ENCODE data around the gene PEX19.
"Not testable (repeated sequence)": the region's sequence is repeated elsewhere in the genome, so short reads cannot be mapped to it uniquely, and the experiment has no call there.

PEX19 gene

DNA sequence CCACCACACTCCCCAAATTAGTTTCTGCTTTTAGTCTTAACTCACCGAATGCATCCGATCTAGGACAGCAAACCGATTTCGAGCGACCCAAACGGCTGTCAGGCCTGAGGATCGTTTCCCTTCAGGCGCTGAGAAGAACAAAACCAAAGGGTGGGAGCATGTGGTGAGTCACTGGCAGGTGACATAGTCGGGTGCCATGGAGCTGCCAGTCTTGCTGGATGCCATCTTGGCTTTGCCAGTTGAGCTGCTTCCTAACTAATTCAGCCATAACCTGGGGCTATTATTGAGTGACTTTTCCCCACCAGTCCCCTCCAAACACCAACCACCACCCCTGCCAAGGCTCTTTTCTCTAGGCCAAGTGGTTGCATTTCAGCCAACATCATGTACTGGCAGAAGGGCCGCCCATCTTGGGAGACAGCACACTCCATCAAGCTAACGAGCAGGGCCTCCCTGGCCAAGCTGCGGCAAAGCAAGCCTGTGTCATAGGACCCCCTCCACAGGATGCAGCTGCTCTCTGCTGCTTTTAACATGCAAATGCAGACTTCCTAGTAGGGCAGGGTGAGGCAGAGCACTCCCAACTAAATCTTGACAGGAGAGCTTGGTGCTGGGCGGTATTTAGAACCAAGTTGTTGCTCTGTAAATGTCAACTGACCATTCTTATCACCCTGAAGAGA lies 22.3 kb upstream of the PEX19 start:
- Histone ChIP-seq H3K4me3 (ENCODE audit: low read depth, low read length) (0 out of 2 replicates have a peak overlapping the region, but pooled peaks have one; percentile 20), H3K9ac (ENCODE audit: low read depth, low read length) (no peak overlapping the region), H3K27me3 (ENCODE audit: control insufficient read depth, insufficient read depth, low read length) (no peaks in the 10 kb centered on the region), H3K36me3 (ENCODE audit: control insufficient read depth, insufficient read depth, low read length) (peaks cover 85% of the 10 kb centered on the region), H3K4me1 (ENCODE audit: control insufficient read depth, insufficient read depth, low read length) (peaks cover 29% of the 10 kb centered on the region), H3K9me3 (ENCODE audit: control insufficient read depth, insufficient read depth, low read length) (no peaks in the 10 kb centered on the region), H3K27ac (ENCODE audit: low read depth, low read length) (peak overlapping the region; percentile 54)

DNA sequence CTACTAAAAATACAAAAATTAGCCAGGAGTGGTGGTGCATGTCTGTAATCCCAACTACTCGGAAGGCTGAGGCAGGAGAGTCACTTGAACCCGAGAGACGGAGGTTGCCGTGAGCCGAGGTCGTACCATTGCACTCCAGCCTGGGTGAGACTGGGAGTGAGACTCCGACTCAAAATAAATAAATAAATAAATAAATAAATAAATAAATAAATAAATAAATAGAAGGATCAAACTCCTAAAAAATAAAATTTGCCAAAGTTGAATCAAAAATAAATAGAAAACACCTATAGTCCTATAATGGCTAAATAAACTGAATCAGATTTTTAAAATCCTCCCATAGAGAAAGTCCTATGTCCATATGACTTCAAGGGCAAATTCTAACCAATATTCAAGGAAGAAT lies 15.2 kb upstream of the PEX19 start:
- no peaks in the 10 kb centered on the region for H3K4me1 ChIP-seq (ENCODE audit: control insufficient read depth, insufficient read depth, low read length)
- no peak overlapping the region for H3K9ac ChIP-seq (ENCODE audit: low read depth, low read length)
- no peak overlapping the region for H3K4me3 ChIP-seq (ENCODE audit: low read depth, low read length)
- H3K27ac ChIP-seq (ENCODE audit: low read depth, low read length), result no peak overlapping the region
- no peaks in the 10 kb centered on the region for H3K9me3 ChIP-seq (ENCODE audit: control insufficient read depth, insufficient read depth, low read length)
- peaks cover 91% of the 10 kb centered on the region for H3K36me3 ChIP-seq (ENCODE audit: control insufficient read depth, insufficient read depth, low read length)
- no peaks in the 10 kb centered on the region for H3K27me3 ChIP-seq (ENCODE audit: control insufficient read depth, insufficient read depth, low read length)

DNA sequence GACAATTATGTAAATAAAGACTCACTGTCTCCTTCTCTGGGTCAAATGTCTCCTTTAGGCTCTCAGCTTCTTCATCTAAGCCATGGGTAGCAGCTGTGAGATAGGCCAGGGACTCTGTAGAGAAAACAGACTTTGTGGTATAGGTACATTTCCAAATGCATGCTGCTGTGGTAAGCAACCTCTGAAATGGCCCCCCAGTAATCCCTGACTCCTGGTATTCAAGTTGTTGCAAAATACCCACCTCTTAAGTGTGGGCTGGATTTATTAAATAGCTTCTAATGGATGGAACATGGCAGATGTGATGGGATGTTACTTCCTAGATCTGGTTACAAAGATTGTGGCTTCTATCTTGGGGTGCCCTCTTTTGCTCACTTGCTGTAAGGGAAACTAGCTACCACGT lies 11.1 kb upstream of the PEX19 start:
- Histone ChIP-seq H3K27ac (ENCODE audit: low read depth, low read length) (no peak overlapping the region), H3K4me1 (ENCODE audit: control insufficient read depth, insufficient read depth, low read length) (no peaks in the 10 kb centered on the region), H3K9me3 (ENCODE audit: control insufficient read depth, insufficient read depth, low read length) (no peaks in the 10 kb centered on the region), H3K27me3 (ENCODE audit: control insufficient read depth, insufficient read depth, low read length) (no peaks in the 10 kb centered on the region), H3K9ac (ENCODE audit: low read depth, low read length) (no peak overlapping the region), H3K36me3 (ENCODE audit: control insufficient read depth, insufficient read depth, low read length) (peaks cover 97% of the 10 kb centered on the region), H3K4me3 (ENCODE audit: low read depth, low read length) (no peak overlapping the region)

DNA sequence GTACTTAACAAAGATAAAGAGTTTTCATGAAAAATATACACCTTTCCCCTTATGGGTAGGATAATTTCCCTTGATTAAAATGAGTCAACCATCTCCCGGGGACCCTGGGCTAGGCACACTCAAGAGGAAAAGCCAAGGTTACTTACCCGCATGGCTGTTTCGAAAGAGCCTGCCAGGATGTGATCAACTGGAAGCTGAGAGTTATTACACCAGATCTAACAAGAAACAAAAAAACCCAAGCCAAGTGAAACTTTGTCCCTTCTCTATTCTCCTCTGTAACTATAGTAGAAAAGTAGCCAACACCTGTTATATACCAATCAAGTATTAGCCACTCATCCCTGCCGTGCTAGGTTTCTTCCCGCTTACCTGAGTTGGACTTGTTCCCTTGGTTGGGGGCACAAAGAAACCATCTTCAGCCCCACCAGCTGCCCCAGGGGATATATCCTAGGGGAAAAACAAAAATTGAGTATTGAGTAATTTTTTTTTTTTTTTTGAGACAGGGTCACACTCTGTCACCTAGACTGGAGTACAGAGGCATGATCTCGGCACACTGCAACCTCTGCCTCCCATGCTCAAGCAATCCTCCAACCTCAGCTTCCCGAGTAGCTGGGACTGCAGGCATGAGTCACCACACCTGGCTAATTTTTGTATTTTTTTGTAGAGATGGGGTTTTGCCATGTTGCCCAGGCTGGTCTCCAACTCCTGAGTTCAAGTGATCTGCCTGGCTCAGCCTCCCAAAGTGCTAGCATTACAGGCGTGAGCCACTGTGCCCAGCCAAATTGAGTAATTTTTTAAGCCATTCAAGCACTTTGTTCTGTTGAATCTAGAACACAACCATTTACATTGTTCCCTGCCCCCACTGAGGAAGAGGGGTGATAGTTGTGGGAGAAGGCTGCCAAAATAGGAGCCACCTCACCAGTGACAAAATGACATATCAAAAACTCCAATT lies 8.4 kb upstream of the PEX19 start:
- Histone ChIP-seq H3K4me3 (ENCODE audit: low read depth, low read length) (no peak overlapping the region), H3K27ac (ENCODE audit: low read depth, low read length) (no peak overlapping the region), H3K9ac (ENCODE audit: low read depth, low read length) (no peak overlapping the region), H3K9me3 (ENCODE audit: control insufficient read depth, insufficient read depth, low read length) (no peaks in the 10 kb centered on the region), H3K27me3 (ENCODE audit: control insufficient read depth, insufficient read depth, low read length) (no peaks in the 10 kb centered on the region), H3K4me1 (ENCODE audit: control insufficient read depth, insufficient read depth, low read length) (no peaks in the 10 kb centered on the region), H3K36me3 (ENCODE audit: control insufficient read depth, insufficient read depth, low read length) (peaks cover 93% of the 10 kb centered on the region)

DNA sequence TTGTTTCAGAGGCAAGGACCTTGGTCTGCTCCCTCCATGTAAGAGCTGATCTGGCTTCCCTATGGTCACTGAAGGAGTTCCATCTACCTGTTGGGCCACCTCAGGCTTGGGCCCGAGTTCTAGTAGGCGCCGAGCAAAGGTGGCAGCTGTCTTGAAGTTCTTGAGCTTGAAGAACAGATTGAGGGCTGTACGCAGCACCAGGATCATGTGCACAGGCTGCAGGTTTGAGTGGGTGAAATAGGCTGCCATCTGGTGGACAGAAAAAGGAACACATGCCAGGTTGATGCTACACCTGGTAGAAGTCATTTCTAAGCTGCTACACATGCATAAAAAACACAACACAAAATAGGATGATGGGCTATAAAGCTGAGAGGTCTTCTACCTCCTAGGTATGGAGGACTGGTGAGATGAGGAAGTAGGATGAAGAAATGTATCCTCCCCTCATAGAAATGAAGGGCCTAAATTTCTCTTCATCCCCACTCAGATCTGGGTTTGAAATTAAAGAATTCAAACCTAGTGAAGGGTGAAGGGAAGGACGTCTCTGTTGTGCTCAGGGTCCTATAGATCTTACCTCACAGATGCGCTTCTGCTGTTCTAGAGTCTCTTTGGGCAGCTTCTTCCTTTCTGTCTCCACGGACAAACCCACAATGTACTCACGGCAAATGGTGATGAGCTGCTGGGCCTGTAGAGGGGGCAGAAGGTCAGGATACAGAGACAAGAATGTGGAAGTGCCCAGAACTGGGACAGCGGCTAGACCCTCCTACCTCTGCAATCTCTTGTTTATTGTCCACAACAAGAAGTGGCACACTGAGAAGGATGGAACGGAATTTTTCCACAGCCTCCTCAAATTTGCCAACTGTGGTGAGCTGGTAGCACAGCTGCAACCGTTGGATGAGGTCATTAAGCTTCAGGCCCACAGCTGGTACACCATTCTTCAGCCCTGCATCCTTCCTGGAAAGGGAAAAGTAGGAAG lies 6.6 kb upstream of the PEX19 start:
- Histone ChIP-seq H3K27ac (ENCODE audit: low read depth, low read length) (no peak overlapping the region), H3K36me3 (ENCODE audit: control insufficient read depth, insufficient read depth, low read length) (peaks cover 76% of the 10 kb centered on the region)

DNA sequence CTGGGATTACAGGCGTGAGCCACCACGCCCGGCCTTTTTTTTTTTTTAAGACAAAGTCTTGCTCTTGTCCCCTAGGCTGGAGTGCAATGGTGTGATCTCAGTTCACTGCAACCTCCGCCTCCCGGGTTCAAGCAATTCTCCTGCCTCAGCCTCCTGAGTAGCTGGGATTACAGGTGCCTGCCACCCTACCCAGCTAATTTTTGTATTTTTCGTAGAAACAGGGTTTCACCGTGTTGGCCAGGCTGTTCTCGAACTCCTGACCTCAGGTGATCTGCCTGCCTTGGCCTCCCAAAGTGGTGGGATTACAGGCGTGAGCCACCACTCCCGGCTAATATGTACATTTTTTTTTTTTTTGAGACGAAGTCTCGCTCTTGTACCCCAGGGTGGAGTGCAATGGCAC lies 2.8 kb upstream of the PEX19 start:
- not testable (repeated sequence) for H3K27me3 ChIP-seq (ENCODE audit: control insufficient read depth, insufficient read depth, low read length); H3K4me1 ChIP-seq (ENCODE audit: control insufficient read depth, insufficient read depth, low read length); H3K9ac ChIP-seq (ENCODE audit: low read depth, low read length); H3K9me3 ChIP-seq (ENCODE audit: control insufficient read depth, insufficient read depth, low read length); H3K4me3 ChIP-seq (ENCODE audit: low read depth, low read length); H3K27ac ChIP-seq (ENCODE audit: low read depth, low read length)
- peaks cover 42% of the 10 kb centered on the region for H3K36me3 ChIP-seq (ENCODE audit: control insufficient read depth, insufficient read depth, low read length)

More for the DNA sequence above, 6.6 kb upstream of the PEX19 start:
- no peaks in the 10 kb centered on the region for H3K9me3 ChIP-seq (ENCODE audit: control insufficient read depth, insufficient read depth, low read length)
- no peaks in the 10 kb centered on the region for H3K4me1 ChIP-seq (ENCODE audit: control insufficient read depth, insufficient read depth, low read length)
- H3K4me3 ChIP-seq (ENCODE audit: low read depth, low read length), result no peak overlapping the region
- H3K9ac ChIP-seq (ENCODE audit: low read depth, low read length), result no peak overlapping the region
- H3K27me3 ChIP-seq (ENCODE audit: control insufficient read depth, insufficient read depth, low read length), result no peaks in the 10 kb centered on the region

DNA sequence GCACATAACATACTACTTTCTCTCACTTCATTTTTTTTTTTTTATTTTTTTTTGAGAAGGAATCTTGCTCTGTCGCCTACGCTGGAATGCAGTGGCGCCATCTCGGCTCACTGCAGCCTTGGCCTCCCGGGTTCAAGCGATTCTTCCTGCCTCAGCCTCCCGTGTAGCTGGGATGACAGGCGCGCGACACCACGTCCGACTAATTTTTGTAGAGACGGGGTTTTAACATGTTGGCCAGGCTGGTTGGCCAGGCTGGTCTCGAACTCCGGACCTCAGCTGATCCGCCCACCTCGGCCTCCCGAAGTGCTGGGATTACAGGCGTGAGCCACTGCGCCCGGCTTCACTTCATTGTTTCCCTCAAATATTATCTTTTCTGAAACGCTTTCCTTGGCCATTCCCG lies 573 bp upstream of the PEX19 start:
- Histone ChIP-seq H3K9ac (ENCODE audit: low read depth, low read length) (0 out of 2 replicates have a peak overlapping the region, but pooled peaks have one; percentile 18), H3K27me3 (ENCODE audit: control insufficient read depth, insufficient read depth, low read length) (no peaks in the 10 kb centered on the region), H3K4me3 (ENCODE audit: low read depth, low read length) (peak overlapping the region; percentile 97), H3K36me3 (ENCODE audit: control insufficient read depth, insufficient read depth, low read length) (peaks cover 42% of the 10 kb centered on the region), H3K27ac (ENCODE audit: low read depth, low read length) (peak overlapping the region; percentile 81), H3K9me3 (ENCODE audit: control insufficient read depth, insufficient read depth, low read length) (no peaks in the 10 kb centered on the region), H3K4me1 (ENCODE audit: control insufficient read depth, insufficient read depth, low read length) (peaks cover 9% of the 10 kb centered on the region; the same call in 1 of the 2 replicates)

DNA sequence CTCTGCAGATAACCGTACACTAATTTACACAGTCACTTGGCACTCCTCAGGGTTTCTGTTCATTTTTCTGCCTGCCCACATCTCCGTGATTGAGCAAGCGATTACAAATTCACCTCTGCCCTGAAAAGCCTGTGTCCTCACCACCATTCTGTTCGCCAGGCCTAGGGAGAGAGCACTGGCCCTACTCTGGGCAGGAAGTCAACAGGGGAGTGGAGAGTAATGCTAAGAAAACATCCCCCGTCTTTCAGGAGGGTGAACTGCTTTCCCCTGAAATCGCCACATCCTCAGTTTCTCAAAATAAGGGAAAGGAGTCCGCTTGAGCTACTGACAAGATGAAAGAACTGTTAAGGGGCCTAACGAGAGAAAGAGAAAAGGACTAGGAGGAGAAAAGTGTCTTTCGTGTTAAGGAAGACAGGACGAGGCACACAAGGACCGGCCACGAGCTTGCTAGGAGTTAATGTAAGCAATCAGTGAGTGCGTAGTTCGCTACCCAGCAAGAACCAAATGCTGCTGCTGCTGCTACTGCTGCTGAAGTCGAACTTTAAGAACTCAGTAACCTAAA lies 632 bp downstream of the PEX19 start:
- peaks cover 9% of the 10 kb centered on the region; the same call in 1 of the 2 replicates for H3K4me1 ChIP-seq (ENCODE audit: control insufficient read depth, insufficient read depth, low read length)
- peak overlapping the region; percentile 89 for H3K9ac ChIP-seq (ENCODE audit: low read depth, low read length)
- peak overlapping the region; percentile 81 for H3K27ac ChIP-seq (ENCODE audit: low read depth, low read length)
- no peaks in the 10 kb centered on the region for H3K9me3 ChIP-seq (ENCODE audit: control insufficient read depth, insufficient read depth, low read length)
- H3K36me3 ChIP-seq (ENCODE audit: control insufficient read depth, insufficient read depth, low read length), result peaks cover 42% of the 10 kb centered on the region
- H3K4me3 ChIP-seq (ENCODE audit: low read depth, low read length), result peak overlapping the region; percentile 97
- no peaks in the 10 kb centered on the region for H3K27me3 ChIP-seq (ENCODE audit: control insufficient read depth, insufficient read depth, low read length)

DNA sequence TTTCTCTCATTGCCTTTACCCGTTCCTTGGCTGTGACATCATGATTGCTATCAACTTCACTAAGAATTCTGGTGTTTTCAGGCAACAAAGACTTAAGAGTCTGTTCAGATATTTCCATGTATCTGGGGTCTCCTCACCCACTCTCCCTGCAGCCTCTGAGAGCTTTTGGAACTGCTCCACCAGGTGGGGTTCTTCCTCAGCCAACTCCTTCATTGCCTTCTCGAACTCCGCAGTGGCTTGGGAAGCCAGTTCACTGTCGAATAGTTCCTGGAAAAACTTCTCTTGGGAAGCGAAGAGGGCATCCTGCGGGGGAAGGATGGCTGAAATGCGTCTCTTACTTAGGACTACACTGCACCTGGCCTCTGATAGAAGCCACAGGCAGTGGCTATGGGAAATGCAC lies 2.1 kb downstream of the PEX19 start:
- H3K27me3 ChIP-seq (ENCODE audit: control insufficient read depth, insufficient read depth, low read length), result no peaks in the 10 kb centered on the region
- H3K4me3 ChIP-seq (ENCODE audit: low read depth, low read length), result no peak overlapping the region
- H3K9ac ChIP-seq (ENCODE audit: low read depth, low read length), result no peak overlapping the region
- H3K27ac ChIP-seq (ENCODE audit: low read depth, low read length), result no peak overlapping the region
- H3K36me3 ChIP-seq (ENCODE audit: control insufficient read depth, insufficient read depth, low read length), result peaks cover 54% of the 10 kb centered on the region
- peaks cover 9% of the 10 kb centered on the region; the same call in 1 of the 2 replicates for H3K4me1 ChIP-seq (ENCODE audit: control insufficient read depth, insufficient read depth, low read length)
- H3K9me3 ChIP-seq (ENCODE audit: control insufficient read depth, insufficient read depth, low read length), result no peaks in the 10 kb centered on the region

DNA sequence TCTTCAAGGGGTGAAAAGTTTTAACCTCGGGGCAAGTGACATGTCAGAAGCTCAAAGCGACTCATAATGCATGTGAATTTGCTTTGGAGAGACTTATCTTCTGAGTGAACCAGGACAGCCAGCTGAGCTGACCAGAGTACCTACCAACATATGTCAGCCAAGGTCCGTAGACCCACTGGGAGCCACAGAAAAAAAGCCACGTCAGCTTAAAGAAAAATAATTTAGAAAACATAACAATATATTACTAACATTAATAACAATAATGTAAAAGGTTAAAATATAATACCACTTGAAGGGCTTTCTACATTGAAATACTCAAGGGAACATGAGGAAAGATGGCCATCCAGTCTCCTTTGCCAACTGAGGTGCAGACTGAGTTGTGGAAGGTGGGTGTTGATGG lies 6.9 kb downstream of the PEX19 start:
- Histone ChIP-seq H3K27ac (ENCODE audit: low read depth, low read length) (no peak overlapping the region), H3K27me3 (ENCODE audit: control insufficient read depth, insufficient read depth, low read length) (no peaks in the 10 kb centered on the region), H3K9ac (ENCODE audit: low read depth, low read length) (no peak overlapping the region), H3K9me3 (ENCODE audit: control insufficient read depth, insufficient read depth, low read length) (no peaks in the 10 kb centered on the region), H3K4me3 (ENCODE audit: low read depth, low read length) (no peak overlapping the region), H3K4me1 (ENCODE audit: control insufficient read depth, insufficient read depth, low read length) (no peaks in the 10 kb centered on the region; the same call in 1 of the 2 replicates), H3K36me3 (ENCODE audit: control insufficient read depth, insufficient read depth, low read length) (peaks cover 63% of the 10 kb centered on the region)
